Stimulated activated CD8-positive, alpha-beta memory T cell treated with anti-CD3 and anti-CD28 coated beads, Interleukin-7, amount 100 ng/mL, for 24 hours (primary cell): ENCODE data around the gene MCUB.

Experiments used
- DNase-seq: peaks from one replicate; pipeline ENCODE4 v3.0.0-alpha.2; 2020; ENCODE audit warnings: low read depth

The MCUB gene

GRCh38 chr4:109729718-109730618 is 169.9 kb downstream of the MCUB start, which contains the start of gene PLA2G12A:
Gene PLA2G12A (minus strand): TSS chr4:109730070. CDS start chr4:109729809, 261 bp downstream.
- DNase-seq = peak; percentile 31

GRCh38 chr4:109730619-109731545 is 170.8 kb downstream of the MCUB start:
- no peak for DNase-seq

- no peak for DNase-seq
Observed at GRCh38 chr4:109733728-109734127, 173.7 kb downstream of the MCUB start.

GRCh38 chr4:109735566-109736365 is 175.7 kb downstream of the MCUB start:
- DNase-seq = no peak
